GM12878 (cell line): ENCODE data around the gene TAS2R14. TPM values are rescaled to one million over a fixed set of nuclear protein-coding genes. Genes with fewer than 3 reads are reported as not detected.
A peak's percentile ranks its signal among the peaks of the same experiment; 100 is the strongest.

Experiments
- ATAC-seq: fragments of 200-7000 bp; cut with Tn5 transposase; 3 replicates; pipeline ENCODE4 v1.9.1; 2020; ENCODE audit warnings: mild to moderate bottlenecking, moderate library complexity
- BruUV-seq: library from RNA; stranded (reverse); fragments of 400-500 nt; replicated peaks from 2 replicates; lab custom pipeline; 2021; lab: Mats Ljungman, UMichigan
- CTCF ChIA-PET: fragments of 300-600 bp; sonication (Branson Sonifier 250); formaldehyde crosslinking; extraction: SDS; loops from one replicate; lab custom pipeline; 2021; ENCODE audit warnings: inconsistent platforms; lab: Yijun Ruan, JAX
- POLR2A ChIA-PET: fragments of 350-600 bp; formaldehyde crosslinking; extraction: SDS; loops from one replicate; lab custom pipeline; 2021; ENCODE audit warnings: inconsistent platforms; lab: Charles Lee
- RAD21 ChIA-PET: fragments of 300-600 bp; sonication (Branson Sonifier 250); formaldehyde crosslinking; loops from one replicate; lab custom pipeline; 2023; ENCODE audit warnings: antibody characterized with exemption; ENCODE audit not compliant: unreplicated experiment; lab: Charles Lee
- SMC1A ChIA-PET: fragments of 300-600 bp; sonication (Branson Sonifier 250); formaldehyde crosslinking; loops from one replicate; lab custom pipeline; 2023; ENCODE audit not compliant: unreplicated experiment, uncharacterized antibody; lab: Charles Lee
- DNase-seq: peaks from one replicate; pipeline ENCODE4 v3.0.0-alpha.2; 2011; ENCODE audit warnings: low read depth, low spot score
- FAIRE-seq: peaks from 3 replicates; lab custom pipeline; 2011; peaks lifted over from hg19 to GRCh38; lab: Jason Lieb, UNC
- H2AFZ ChIP-seq: 2 replicates; pipeline ENCODE4 v1.6.0; 2011; ENCODE audit warnings: low read depth, low read length, control low read depth; ENCODE audit not compliant: control insufficient read depth
- H3K27ac ChIP-seq: 2 replicates; pipeline ENCODE4 v1.5.1; 2011; ENCODE audit warnings: control low read depth; ENCODE audit not compliant: control insufficient read depth, insufficient read depth
- H3K27me3 ChIP-seq, 2 experiments: replicated peaks in 1 of 2; 2 replicates each; pipeline versions ENCODE4 v1.6.0 to v1.6.1; 2011; ENCODE audit warnings: low read length in 1 of 2; ENCODE audit not compliant: control insufficient read depth in 2 of 2, insufficient read depth in 2 of 2
- H3K36me3 ChIP-seq, 2 experiments: 2 replicates each; pipeline ENCODE4 v1.5.1; 2011; ENCODE audit warnings: low read length in 1 of 2; ENCODE audit not compliant: control insufficient read depth in 2 of 2, insufficient read depth in 2 of 2
- H3K4me1 ChIP-seq: 2 replicates; pipeline ENCODE4 v1.6.1; 2011; ENCODE audit warnings: mild to moderate bottlenecking, low read length, moderate library complexity, mixed read lengths; ENCODE audit not compliant: control insufficient read depth, insufficient read depth
- H3K4me2 ChIP-seq: 2 replicates; pipeline ENCODE4 v1.6.0; 2011; ENCODE audit warnings: control low read depth; ENCODE audit not compliant: control insufficient read depth, insufficient read depth
- H3K4me3 ChIP-seq: fragments of 200-600 bp; sonication (generic); 2 replicates; pipeline ENCODE4 v1.5.1; 2016
- H3K79me2 ChIP-seq: 2 replicates; pipeline ENCODE4 v1.6.0; 2011; ENCODE audit warnings: low read length; ENCODE audit not compliant: control insufficient read depth, insufficient read depth
- H3K9ac ChIP-seq: 2 replicates; pipeline ENCODE4 v1.8.0; 2011; ENCODE audit warnings: low read length, control low read depth, mixed read lengths; ENCODE audit not compliant: control insufficient read depth, insufficient read depth
- H3K9me3 ChIP-seq: replicated peaks from 3 replicates; pipeline ENCODE4 v1.5.1; 2011; ENCODE audit warnings: mild to moderate bottlenecking, low read length; ENCODE audit not compliant: control insufficient read depth, insufficient read depth
- H4K20me1 ChIP-seq: 2 replicates; pipeline ENCODE4 v1.6.0; 2011; ENCODE audit not compliant: control insufficient read depth, insufficient read depth
- CBX5 ChIP-seq: sonication (generic); IDR thresholded peaks from 2 replicates; pipeline ENCODE4 v1.6.1; 2016; ENCODE audit warnings: low read depth, moderate library complexity, mild to moderate bottlenecking, inconsistent platforms
- EGR1 ChIP-seq, 2 experiments: IDR thresholded peaks; 1 replicate in 1 of 2; 2 replicates in 1 of 2; pipeline ENCODE4 v1.6.1; 2011 to 2012; ENCODE audit warnings: low read depth in 2 of 2, low read length in 2 of 2, borderline replicate concordance in 1 of 2, mild to moderate bottlenecking in 1 of 2, moderate library complexity in 1 of 2
- FOXK2 ChIP-seq: fragments of 450-650 bp; IDR thresholded peaks from 2 replicates; pipeline ENCODE4 v1.6.1; 2017; ENCODE audit warnings: mild to moderate bottlenecking, moderate library complexity
- IKZF2 ChIP-seq, 2 experiments: fragments of 450-650 bp; IDR thresholded peaks; 2 replicates each; pipeline ENCODE4 v1.6.1; 2017; ENCODE audit warnings: mild to moderate bottlenecking in 2 of 2, moderate library complexity in 2 of 2
- KDM1A ChIP-seq: fragments of 200-600 bp; sonication (generic); IDR thresholded peaks from 2 replicates; pipeline ENCODE4 v1.6.1; 2016; ENCODE audit warnings: borderline replicate concordance
- NFIC ChIP-seq: IDR thresholded peaks from 2 replicates; pipeline ENCODE4 v1.6.1; 2012; ENCODE audit warnings: low read depth, mild to moderate bottlenecking, inconsistent platforms, low read length, moderate library complexity
- NR2C2 ChIP-seq: IDR thresholded peaks from 2 replicates; pipeline ENCODE4 v1.6.1; 2011; ENCODE audit warnings: borderline replicate concordance, low read depth; ENCODE audit not compliant: control insufficient read depth, insufficient read length
- PAX8 ChIP-seq: fragments of 450-650 bp; IDR thresholded peaks from 2 replicates; pipeline ENCODE4 v1.6.1; 2017; ENCODE audit warnings: mild to moderate bottlenecking, moderate library complexity
- PML ChIP-seq: IDR thresholded peaks from 2 replicates; pipeline ENCODE4 v1.6.1; 2012; ENCODE audit warnings: low read length, inconsistent platforms
- SIX5 ChIP-seq: IDR thresholded peaks from 2 replicates; pipeline ENCODE4 v1.6.1; 2011; ENCODE audit warnings: mild to moderate bottlenecking, low read depth, low read length, moderate library complexity; ENCODE audit not compliant: severe bottlenecking
- SMAD5 ChIP-seq: IDR thresholded peaks from 2 replicates; pipeline ENCODE4 v1.6.1; 2016; ENCODE audit warnings: antibody characterized with exemption, low read depth
- SRF ChIP-seq, 2 experiments: IDR thresholded peaks; 2 replicates each; pipeline ENCODE4 v1.6.1; 2011; ENCODE audit warnings: low read depth in 2 of 2, low read length in 2 of 2, mild to moderate bottlenecking in 1 of 2, moderate library complexity in 1 of 2
- TCF7 ChIP-seq: IDR thresholded peaks from 2 replicates; pipeline ENCODE4 v1.6.1; 2014; ENCODE audit warnings: antibody characterized with exemption, borderline replicate concordance
- WGBS: methylation state at CpG from one replicate; pipeline ENCODE4 v1.1.6; 2016; ENCODE audit warnings: low lambda C conversion rate; ENCODE audit not compliant: insufficient replicate concordance, insufficient coverage; ENCODE audit errors: missing lambda C conversion rate; 5-methylcytosine and 5-hydroxymethylcytosine counted together
- in situ Hi-C: fragments of 300-500 bp; cut with MboI; formaldehyde crosslinking; loops from 9 replicates; pipeline ENCODE4 v1.14.3; 2018; ENCODE audit warnings: mixed read lengths
- intact Hi-C: fragments of 100-400 bp; cut with micrococcal nuclease; formaldehyde crosslinking; loops from one replicate; pipeline ENCODE4 v1.14.2; 2022; ENCODE audit not compliant: unreplicated experiment
- polyA plus RNA-seq, 11 experiments: library from polyadenylated mRNA; depleted of rRNA in 4 of 11; unstranded in 6 of 11; stranded (reverse) in 5 of 11; fragments of >200 nt; fragmentation: Nextera tagmentation in 4 of 11; fragmentation: Illumina TruSeq in 1 of 11; extraction: Ambion mirVana in 4 of 11; extraction: Trizol in 1 of 11; gene quantifications; 1 replicate in 1 of 11; 2 replicates in 10 of 11; pipeline versions ENCODE4 v1.2.1 to v1.2.3, GENCODE V29; 2011 to 2016; ENCODE audit warnings: inconsistent platforms in 2 of 11, missing spikeins in 2 of 11, low read depth in 1 of 11
- total RNA-seq, 4 experiments: library from RNA; depleted of rRNA in 3 of 4; stranded (reverse); fragments of >200 nt in 3 of 4; fragmentation: Illumina TruSeq in 1 of 4; extraction: Trizol in 1 of 4; gene quantifications; 2 replicates each; pipeline versions ENCODE4 v1.2.1 to v1.2.3, GENCODE V29; 2013 to 2021
- TF ChIP-seq, protein P1 (sequence below), 3 experiments: IDR thresholded peaks in 2 of 3; conservative IDR thresholded peaks in 1 of 3; 2 replicates each; pipeline ENCODE4 v1.5.1; 2011; ENCODE audit warnings: low read depth in 3 of 3, low read length in 3 of 3, mild to moderate bottlenecking in 3 of 3, control low read depth in 2 of 3, moderate library complexity in 2 of 3, inconsistent platforms in 1 of 3, mixed read lengths in 1 of 3; ENCODE audit not compliant: control insufficient read depth in 2 of 3, insufficient read depth in 1 of 3; ENCODE audit errors: extremely low read depth in 1 of 3
- TF ChIP-seq, protein P2 (sequence below): fragments of 150-350 bp; IDR thresholded peaks from 2 replicates; pipeline ENCODE4 v1.6.1; 2014; ENCODE audit warnings: mild to moderate bottlenecking, low read depth, low read length

TAS2R14 gene
- total and polyA plus RNA-seq, 10 of the 15 experiments (the other 5 are each of a cell fraction or from before 2014, with no cell fraction given), result 1.2 to 4.4 (median 2.2) TPM

DNA sequence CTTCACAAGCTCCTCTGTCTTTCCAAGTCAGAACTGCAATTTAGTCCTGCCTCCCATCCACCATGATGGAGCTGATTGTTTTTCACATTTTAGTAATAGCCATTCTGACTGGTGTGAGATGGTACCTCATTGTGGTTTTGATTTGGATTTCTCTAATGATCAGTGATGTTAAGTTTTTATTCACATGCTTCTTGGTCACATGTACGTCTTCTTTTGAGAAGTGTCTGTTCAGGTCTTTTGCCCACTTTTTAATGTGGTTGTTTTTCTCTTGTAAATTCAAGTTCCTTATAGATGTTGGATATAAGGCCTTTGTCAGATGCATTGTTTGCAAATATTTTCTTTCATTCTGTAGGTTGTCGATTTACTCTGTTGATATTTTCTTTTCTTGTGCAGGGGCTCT lies 4.1 kb upstream of the TAS2R14 start:
- no peaks in the 10 kb centered on the region; the same call in 2 of the 3 replicates for H3K9me3 ChIP-seq
- RAD21 ChIA-PET, result interaction anchor here (0.8 kb wide), 1 partner anchor 44 kb away, joined by 3 read pairs; the partner anchor contains the start of gene TAS2R50
- WGBS, result 100% methylated on average over 2 of the region's 2 CpGs

DNA sequence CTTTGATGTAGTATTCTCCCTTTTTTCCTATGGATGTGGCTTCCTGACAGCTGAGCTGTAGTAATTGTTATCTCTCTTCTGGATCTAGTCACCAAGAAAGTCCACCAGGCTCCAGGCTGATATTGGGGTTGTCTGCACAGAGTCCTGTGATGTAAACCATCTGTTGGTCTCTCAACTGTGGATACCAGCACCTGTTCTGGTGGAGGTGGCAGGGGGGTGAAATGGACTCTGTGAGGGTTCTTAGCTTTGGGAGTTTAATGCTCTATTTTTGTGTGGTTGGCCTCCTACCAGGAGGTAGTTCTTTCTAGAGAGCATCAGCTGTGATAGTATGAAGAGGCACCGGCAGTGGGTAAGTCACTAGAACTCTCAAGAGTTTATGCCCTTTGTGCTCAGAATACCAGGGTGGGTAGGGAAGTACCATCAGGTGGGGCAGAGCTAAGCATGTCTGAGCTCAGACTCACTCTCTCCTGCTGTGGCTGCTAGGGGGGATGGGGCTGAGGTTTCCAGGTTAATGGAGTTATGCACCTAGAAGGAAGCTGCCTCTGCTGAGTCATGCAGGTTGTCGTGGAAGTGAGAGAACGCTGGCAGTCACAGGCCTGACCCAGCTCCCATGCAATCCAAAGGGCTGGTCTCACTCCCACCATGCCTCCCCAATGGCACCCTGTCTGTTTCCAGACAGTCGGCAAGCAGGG lies 3.0 kb upstream of the TAS2R14 start:
- no peak overlapping the region for H3K9ac ChIP-seq
- no peaks in the 10 kb centered on the region; the same call in 2 of the 3 replicates for H3K9me3 ChIP-seq
- 96% methylated on average over 4 of the region's 4 CpGs for WGBS
- intact Hi-C loops (no loop called here), in situ Hi-C loops (no loop called here)
- H3K27ac ChIP-seq, result no peak overlapping the region
- H3K79me2 ChIP-seq, result no peaks in the 10 kb centered on the region
- ATAC-seq, result peak; percentile 24
- TF ChIP-seq CBX5, result no peak
- TF ChIP-seq KDM1A, result no peak
- no peak for TF ChIP-seq SMAD5
- TF ChIP-seq SIX5, result no peak
- TF ChIP-seq, protein P1, sequence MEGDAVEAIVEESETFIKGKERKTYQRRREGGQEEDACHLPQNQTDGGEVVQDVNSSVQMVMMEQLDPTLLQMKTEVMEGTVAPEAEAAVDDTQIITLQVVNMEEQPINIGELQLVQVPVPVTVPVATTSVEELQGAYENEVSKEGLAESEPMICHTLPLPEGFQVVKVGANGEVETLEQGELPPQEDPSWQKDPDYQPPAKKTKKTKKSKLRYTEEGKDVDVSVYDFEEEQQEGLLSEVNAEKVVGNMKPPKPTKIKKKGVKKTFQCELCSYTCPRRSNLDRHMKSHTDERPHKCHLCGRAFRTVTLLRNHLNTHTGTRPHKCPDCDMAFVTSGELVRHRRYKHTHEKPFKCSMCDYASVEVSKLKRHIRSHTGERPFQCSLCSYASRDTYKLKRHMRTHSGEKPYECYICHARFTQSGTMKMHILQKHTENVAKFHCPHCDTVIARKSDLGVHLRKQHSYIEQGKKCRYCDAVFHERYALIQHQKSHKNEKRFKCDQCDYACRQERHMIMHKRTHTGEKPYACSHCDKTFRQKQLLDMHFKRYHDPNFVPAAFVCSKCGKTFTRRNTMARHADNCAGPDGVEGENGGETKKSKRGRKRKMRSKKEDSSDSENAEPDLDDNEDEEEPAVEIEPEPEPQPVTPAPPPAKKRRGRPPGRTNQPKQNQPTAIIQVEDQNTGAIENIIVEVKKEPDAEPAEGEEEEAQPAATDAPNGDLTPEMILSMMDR (IDR thresholded peaks at IDR 0.05 in 2 of 3, conservative IDR thresholded peaks at IDR 0.05 in 1 of 3; ENCODE audit: control insufficient read depth in 2 of 3, extremely low read depth in 1 of 3, insufficient read depth in 1 of 3, low read depth in 3 of 3, low read length in 3 of 3), result no peak
- no peak for TF ChIP-seq TCF7
- TF ChIP-seq PAX8, result no peak
- TF ChIP-seq EGR1 (IDR thresholded peaks at IDR 0.05; ENCODE audit: borderline replicate concordance in 1 of 2, low read depth in 2 of 2, low read length in 2 of 2), result no peak
- TF ChIP-seq NFIC, result no peak
- TF ChIP-seq IKZF2 (IDR thresholded peaks at IDR 0.05), result no peak
- TF ChIP-seq, protein P2, sequence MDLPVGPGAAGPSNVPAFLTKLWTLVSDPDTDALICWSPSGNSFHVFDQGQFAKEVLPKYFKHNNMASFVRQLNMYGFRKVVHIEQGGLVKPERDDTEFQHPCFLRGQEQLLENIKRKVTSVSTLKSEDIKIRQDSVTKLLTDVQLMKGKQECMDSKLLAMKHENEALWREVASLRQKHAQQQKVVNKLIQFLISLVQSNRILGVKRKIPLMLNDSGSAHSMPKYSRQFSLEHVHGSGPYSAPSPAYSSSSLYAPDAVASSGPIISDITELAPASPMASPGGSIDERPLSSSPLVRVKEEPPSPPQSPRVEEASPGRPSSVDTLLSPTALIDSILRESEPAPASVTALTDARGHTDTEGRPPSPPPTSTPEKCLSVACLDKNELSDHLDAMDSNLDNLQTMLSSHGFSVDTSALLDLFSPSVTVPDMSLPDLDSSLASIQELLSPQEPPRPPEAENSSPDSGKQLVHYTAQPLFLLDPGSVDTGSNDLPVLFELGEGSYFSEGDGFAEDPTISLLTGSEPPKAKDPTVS, result no peak
- RAD21 ChIA-PET, result no interaction called here
- CTCF ChIA-PET, result interaction anchor here (1.5 kb wide), 1 partner anchor 8 kb away, joined by 3 read pairs; no protein-coding TSS in a partner anchor
- no peak overlapping the region for H2AFZ ChIP-seq
- POLR2A ChIA-PET, result interaction anchor here (0.6 kb wide), 1 partner anchor 289 kb away, joined by 3 read pairs; no protein-coding TSS in a partner anchor
- H3K4me3 ChIP-seq, result no peak overlapping the region
- H4K20me1 ChIP-seq, result no peaks in the 10 kb centered on the region
- H3K36me3 ChIP-seq, result no peaks in the 10 kb centered on the region
- no TSS peak for BruUV-seq
- SMC1A ChIA-PET, result interaction anchor here (0.5 to 2.1 kb wide), 5 partner anchors 9 to 236 kb away, joined by 3 to 7 read pairs (median 3); no protein-coding TSS in a partner anchor
- no peak overlapping the region for H3K4me2 ChIP-seq
- H3K4me1 ChIP-seq, result no peaks in the 10 kb centered on the region
- peak; percentile 9 for DNase-seq
- H3K27me3 ChIP-seq, result no peaks in the 10 kb centered on the region
- FAIRE-seq, result no peak

More for the DNA sequence above, 4.1 kb upstream of the TAS2R14 start:
- FAIRE-seq (no peak), ATAC-seq (no peak), DNase-seq (no peak)
- Histone ChIP-seq H3K79me2 (no peaks in the 10 kb centered on the region), H3K4me2 (no peak overlapping the region), H4K20me1 (no peaks in the 10 kb centered on the region), H3K4me1 (no peaks in the 10 kb centered on the region), H3K27me3 (no peaks in the 10 kb centered on the region), H3K36me3 (no peaks in the 10 kb centered on the region), H2AFZ (no peak overlapping the region), H3K4me3 (no peak overlapping the region), H3K27ac (no peak overlapping the region), H3K9ac (no peak overlapping the region)
- no TSS peak for BruUV-seq
- ChIA-PET POLR2A (no interaction called here), SMC1A (interaction anchor here (1.0 to 2.1 kb wide), 4 partner anchors 10 to 228 kb away, joined by 3 to 7 read pairs (median 4); partner anchors contain the start of gene SMIM10L1), CTCF (interaction anchor here (1.0 to 1.5 kb wide), 4 partner anchors 8 to 220 kb away, joined by 3 to 4 read pairs (median 3); no protein-coding TSS in a partner anchor)
- intact Hi-C loops (no loop called here), in situ Hi-C loops (no loop called here)
- TF ChIP-seq NR2C2 (no peak), SRF (IDR thresholded peaks at IDR 0.05; ENCODE audit: low read depth in 2 of 2, low read length in 2 of 2) (no peak), PML (no peak), FOXK2 (no peak)
